CD4-positive, alpha-beta T cell treated with Interleukin-17A for 1 hour (primary cell): Measurements from ENCODE around the gene IL6ST.
"Not testable (repeated sequence)": the region's sequence is repeated elsewhere in the genome, so short reads cannot be mapped to it uniquely, and the experiment has no call there.

ENCODE experiments used
- DNase-seq: peaks from one replicate; pipeline ENCODE4 v3.0.0-alpha.2; 2020

Gene IL6ST

DNA sequence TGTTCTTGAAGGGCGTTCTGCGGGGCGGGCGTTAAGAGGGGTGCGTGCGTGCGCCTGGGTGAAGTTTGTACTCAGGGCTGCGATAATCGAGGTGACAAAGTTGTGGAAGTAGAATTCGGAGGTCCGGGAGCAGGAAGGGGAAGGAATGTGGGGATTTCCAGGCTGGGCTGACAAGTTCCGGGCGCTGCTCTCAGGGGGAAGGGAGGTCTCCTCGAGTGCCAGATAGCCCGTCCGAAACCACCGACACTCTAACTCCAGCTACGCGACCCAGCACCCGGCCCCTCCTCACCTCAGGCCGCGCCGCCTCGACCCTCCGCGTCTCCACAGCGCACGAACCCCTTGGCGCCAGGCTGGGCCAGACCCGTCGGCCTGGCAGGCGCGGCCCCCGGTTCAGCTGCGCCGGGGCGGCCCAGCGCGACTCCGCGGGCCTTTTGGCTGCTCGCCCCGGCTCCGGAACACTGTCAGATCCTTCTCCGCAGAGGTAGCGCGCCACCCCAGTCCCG, at the start of gene IL6ST:
Gene IL6ST, minus strand, starts transcription at position 469 of the 503 bp plus-strand sequence. CDS start 18,685 bp downstream, outside the sequence.
- DNase-seq: peak; percentile 66

DNA sequence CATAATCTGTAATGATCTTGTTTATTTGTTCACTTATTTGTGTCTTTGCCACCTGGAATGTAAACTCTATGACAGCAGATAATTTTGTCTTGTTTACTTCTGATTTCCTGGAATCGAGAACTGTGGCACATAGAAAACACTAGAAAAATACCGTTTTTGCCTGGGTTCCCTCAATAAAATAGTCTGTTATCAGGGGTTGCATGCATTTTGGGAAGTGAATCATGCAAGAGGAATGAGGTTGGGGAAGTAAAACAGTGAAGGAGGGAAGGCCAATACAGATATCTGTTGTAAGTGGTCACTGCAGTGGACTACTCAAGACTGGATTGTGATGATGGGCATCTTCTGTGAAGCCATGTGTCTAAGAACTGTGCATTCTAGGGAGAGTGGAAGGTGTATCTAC, 45.2 kb upstream of the IL6ST start:
- no peak for DNase-seq

DNA sequence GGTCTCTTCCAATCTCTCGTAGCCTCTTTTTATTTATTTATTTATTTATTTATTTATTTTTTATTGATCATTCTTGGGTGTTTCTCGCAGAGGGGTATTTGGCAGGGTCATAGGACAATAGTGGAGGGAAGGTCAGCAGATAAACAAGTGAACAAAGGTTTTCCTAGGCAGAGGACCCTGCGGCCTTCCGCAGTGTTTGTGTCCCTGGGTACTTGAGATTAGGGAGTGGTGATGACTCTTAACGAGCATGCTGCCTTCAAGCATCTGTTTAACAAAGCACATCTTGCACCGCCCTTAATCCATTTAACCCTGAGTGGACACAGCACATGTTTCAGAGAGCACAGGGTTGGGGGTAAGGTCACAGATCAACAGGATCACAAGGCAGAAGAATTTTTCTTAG, 43.4 kb upstream of the IL6ST start:
- not testable (repeated sequence) for DNase-seq

- no peak for DNase-seq
Observed at GRCh38 chr5:56037531-56038010, 42.8 kb upstream of the IL6ST start.

GRCh38 chr5:56035394-56035793, 40.6 kb upstream of the IL6ST start:
- DNase-seq: not testable (repeated sequence)

DNA sequence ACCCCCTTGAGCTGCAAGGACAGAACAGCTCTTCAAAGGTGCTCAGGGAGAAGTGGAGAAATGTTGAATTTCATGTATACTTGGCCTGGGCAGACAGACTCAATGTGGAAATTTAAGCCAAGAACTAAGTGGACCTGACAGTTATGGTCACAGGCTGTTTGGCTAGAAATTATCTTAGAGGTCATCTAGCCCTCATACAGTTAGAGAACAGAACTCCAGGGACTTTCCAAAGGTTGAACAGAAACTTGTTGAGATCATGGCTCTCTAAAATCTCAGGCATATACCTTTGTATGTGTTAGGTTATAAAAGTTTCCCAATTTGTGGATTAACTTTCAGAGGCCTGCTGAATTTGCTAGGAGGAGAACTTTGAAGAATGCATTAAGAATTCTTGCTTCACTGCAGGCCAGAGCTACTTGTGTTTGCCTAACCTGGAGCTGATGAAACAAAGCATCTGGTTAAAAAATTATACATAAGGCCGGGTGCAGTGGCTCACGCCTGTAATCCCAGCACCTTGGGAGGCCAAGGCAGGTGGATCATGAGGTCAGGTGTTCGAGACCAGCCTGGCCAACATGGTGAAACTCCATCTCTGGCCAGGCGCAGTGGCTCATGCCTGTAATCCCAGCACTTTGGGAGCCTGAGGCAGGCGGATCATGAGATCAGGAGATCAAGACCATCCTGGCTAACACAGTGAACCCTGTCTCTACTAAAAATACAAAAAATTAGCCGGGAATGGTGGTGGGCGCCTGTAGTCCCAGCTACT, 35.3 kb upstream of the IL6ST start:
- not testable (repeated sequence) for DNase-seq

- DNase-seq: no peak
Observed at GRCh38 chr5:56029457-56029856, 34.7 kb upstream of the IL6ST start.

- no peak for DNase-seq
Observed at GRCh38 chr5:56028708-56029107, 33.9 kb upstream of the IL6ST start.

DNA sequence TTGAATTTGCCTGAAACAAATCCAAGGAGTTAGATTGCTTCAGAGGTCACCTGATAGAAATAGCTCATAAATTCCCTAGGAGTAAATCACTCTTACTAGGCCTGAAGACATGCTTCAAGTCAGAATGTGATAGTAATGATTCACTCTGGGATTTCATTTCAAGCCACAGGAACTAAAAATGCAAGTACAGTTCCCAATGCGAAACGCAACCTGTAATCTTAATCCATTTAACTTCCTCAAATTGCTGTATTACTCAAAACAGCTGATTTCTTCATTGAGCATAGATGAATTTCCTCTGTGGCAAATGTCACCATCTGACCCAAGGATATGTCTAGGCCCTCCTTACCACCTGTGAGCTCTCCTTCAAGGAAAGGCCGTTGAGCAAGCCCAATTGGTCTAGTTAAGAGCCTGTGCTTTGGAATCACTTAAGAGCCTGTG, 32.1 kb upstream of the IL6ST start:
- DNase-seq: peak; percentile 9

DNA sequence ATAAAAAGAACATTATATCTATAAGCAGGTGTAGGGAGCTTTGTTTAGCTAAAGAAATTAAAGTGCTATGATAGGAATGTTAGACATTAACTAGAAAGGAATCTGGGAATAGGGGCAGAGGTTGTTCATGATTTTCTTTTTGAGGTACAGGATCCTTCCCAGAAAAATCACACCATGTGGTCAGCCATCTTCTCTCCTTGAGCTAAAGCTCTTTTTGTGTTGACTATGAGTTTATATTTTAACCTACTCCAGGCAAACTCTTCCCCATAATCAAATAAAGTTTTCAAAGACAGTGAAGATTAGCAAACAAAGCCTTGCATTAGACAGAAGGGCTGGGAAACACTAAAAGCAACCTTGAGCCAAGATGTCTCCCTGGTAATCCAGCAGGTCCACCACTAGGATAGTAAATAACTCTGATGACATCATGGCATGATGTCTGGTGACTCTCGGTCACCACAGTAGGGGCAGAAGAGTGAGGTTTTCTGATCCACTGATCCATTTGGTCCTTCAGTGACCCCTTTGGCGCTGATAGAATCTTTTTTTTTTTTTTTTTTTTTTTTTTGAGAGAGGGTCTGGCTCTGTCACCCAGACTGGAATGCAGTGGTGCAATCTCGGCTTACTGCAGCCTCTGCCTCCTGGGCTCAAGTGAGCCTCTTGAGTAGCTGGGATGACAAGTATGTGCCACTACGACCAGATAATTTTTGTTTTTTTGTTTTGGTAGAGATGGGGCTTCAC, 30.6 kb upstream of the IL6ST start:
- no peak for DNase-seq

- DNase-seq: no peak
Observed at GRCh38 chr5:56024810-56025150, 30.0 kb upstream of the IL6ST start.

GRCh38 chr5:56023296-56023695, 28.5 kb upstream of the IL6ST start:
- DNase-seq: no peak

DNA sequence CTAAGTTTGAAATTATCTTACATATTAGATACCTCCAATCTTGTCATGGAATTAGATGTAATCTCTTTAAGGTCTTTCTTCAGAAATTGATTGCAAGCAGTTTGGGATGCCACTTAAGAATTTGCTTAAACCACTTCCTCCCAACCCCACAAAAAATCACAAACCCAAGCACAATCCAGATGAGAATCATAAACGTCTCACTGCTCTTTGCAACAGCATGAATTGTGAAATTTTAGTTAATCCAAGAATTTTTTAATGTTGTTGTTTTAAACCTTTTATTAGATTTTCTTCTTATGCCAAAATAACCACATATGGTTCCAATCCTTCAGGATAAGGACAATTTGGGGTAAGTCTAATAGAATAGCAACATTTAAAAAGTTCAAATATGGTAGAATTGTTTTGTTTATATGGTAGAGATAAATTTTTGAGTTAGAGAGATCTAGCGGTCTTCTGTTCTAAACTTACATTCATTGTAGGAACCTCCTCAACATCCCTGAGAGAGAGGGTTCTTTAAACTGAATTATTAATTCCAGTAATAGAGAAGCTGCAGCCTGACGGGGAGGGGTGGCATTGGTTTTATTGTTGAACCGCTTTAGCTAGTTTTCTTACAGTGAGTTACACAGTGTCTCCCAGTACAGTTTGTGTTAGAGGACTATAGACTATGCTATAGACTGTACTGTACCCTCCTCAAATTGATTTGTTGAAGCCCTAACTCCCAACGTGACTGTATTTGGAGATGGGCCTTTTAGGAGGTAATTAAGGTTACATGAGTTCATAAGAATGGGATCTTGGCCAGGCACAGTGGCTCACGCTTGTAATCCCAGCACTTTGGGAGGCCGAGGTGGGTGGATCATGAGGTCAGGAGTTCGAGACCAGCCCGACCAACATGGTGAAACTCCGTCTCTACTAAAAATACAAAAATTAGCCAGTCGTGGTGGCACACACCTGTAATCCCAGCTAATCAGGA, 24.8 kb upstream of the IL6ST start:
- peak; percentile 20 for DNase-seq

- DNase-seq: no peak
Observed at GRCh38 chr5:56018832-56019231, 24.1 kb upstream of the IL6ST start.

- DNase-seq: not testable (repeated sequence)
Observed at GRCh38 chr5:56014701-56015100, 19.9 kb upstream of the IL6ST start.

- not testable (repeated sequence) for DNase-seq
Observed at GRCh38 chr5:56013939-56014338, 19.2 kb upstream of the IL6ST start.

GRCh38 chr5:56012281-56012963, 17.7 kb upstream of the IL6ST start:
- peak; percentile 60 for DNase-seq

GRCh38 chr5:56011835-56012234, 17.1 kb upstream of the IL6ST start:
- DNase-seq: no peak

GRCh38 chr5:56010431-56010830, 15.7 kb upstream of the IL6ST start:
- no peak for DNase-seq

DNA sequence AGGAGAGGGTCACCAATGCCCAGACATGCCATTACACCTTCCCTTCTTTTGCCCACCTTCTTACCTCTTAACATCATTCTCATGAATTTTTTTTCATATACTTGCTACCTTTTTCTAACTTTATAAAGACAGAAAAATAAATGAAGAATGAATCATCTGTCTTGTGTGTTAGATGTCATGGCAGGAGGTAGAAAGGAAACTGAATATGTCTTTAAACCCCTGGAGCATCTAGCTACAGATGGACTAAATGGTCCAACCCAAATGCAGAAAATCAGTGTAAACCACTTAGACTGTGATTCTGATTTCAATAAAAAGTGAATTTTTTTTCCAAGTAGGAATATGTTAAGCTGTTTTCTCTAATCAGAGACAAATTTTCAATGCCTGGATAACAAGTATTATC, 11.8 kb upstream of the IL6ST start:
- no peak for DNase-seq

DNA sequence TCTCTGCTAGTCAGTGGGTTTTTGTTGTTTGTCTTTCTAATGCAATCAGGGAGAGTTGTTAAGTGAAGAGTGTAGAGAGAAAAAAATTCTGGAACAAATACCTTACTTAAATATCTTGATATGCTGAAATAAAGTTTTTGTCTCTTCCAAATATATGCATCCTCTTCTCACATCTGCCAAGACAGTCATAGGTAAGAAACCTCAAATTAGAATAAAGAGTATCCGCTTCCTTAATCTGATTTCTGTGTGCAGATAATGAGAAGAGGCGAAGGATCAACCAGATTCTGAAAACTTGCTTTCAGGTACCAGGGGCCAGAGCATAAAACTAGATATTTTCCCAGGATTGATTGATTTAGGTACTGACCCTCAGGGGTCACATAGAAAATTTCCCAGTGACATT, 11.3 kb upstream of the IL6ST start:
- no peak for DNase-seq

DNA sequence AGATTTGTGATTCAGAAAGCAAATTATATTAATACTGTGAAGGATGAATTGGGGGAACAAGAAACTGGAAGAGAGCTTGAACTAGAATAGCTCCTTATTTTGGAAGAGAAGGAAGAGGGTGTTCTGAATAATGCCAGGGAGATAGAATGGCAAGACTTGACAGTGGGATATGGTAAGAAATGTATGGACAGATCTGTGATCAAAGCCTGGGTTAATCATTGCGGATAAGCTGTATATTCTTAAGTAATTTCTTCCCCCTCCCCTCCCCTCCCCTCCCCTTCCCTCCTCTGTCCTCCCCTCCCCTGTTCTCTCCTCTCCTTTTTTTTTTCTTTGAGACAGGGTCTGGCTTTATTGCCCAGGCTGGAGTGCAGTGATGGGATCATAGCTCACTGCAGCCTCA, 10.1 kb upstream of the IL6ST start:
- DNase-seq: no peak
